Nephron progenitor cell (in vitro differentiated cells): Measurements from ENCODE around the gene SCCPDH.

Experiments
- DNase-seq: peaks from one replicate; pipeline ENCODE4 v3.0.0; 2021
- H3K27ac Mint-ChIP-seq: 2 replicates; pipeline ENCODE4 v1.8.0; 2021; ENCODE audit warnings: mild to moderate bottlenecking, moderate library complexity, mixed read lengths
- H3K27me3 Mint-ChIP-seq: 2 replicates; pipeline ENCODE4 v1.8.0; 2021; ENCODE audit warnings: mild to moderate bottlenecking, low read depth, mixed read lengths; ENCODE audit not compliant: poor library complexity
- H3K36me3 Mint-ChIP-seq: 2 replicates; pipeline ENCODE4 v1.8.0; 2021; ENCODE audit warnings: low read depth, mixed read lengths
- H3K4me1 Mint-ChIP-seq: 2 replicates; pipeline ENCODE4 v1.8.0; 2021; ENCODE audit warnings: mixed read lengths
- H3K4me3 Mint-ChIP-seq: 2 replicates; pipeline ENCODE4 v1.8.0; 2021; ENCODE audit warnings: mild to moderate bottlenecking, moderate library complexity, mixed read lengths
- H3K9me3 Mint-ChIP-seq: 2 replicates; pipeline ENCODE4 v1.8.0; 2021; ENCODE audit warnings: mild to moderate bottlenecking, moderate library complexity, mixed read lengths
- CTCF ChIP-seq: fragments of 200-600 bp; sonication (generic); IDR thresholded peaks from 2 replicates; pipeline ENCODE4 v1.5.0; 2021; ENCODE audit warnings: antibody characterized with exemption

The SCCPDH gene

GRCh38 chr1:246780264-246780663 lies 56.1 kb downstream of the SCCPDH start:
- H3K4me3 Mint-ChIP-seq, result no peak overlapping the region
- H3K36me3 Mint-ChIP-seq, result peaks cover 69% of the 10 kb centered on the region
- no peak for DNase-seq
- H3K4me1 Mint-ChIP-seq, result peaks cover 53% of the 10 kb centered on the region
- no peaks in the 10 kb centered on the region for H3K9me3 Mint-ChIP-seq
- peaks cover 2% of the 10 kb centered on the region for H3K27me3 Mint-ChIP-seq
- no peak overlapping the region for H3K27ac Mint-ChIP-seq
- no peak for TF ChIP-seq CTCF

- TF ChIP-seq CTCF, result no peak
- H3K4me3 Mint-ChIP-seq, result no peak overlapping the region
- H3K27me3 Mint-ChIP-seq, result peaks cover 2% of the 10 kb centered on the region
- no peaks in the 10 kb centered on the region for H3K9me3 Mint-ChIP-seq
- H3K36me3 Mint-ChIP-seq, result peaks cover 61% of the 10 kb centered on the region
- peaks cover 44% of the 10 kb centered on the region for H3K4me1 Mint-ChIP-seq
- no peak for DNase-seq
- no peak overlapping the region for H3K27ac Mint-ChIP-seq
Measured at GRCh38 chr1:246781212-246781611, 57.0 kb downstream of the SCCPDH start.

DNA sequence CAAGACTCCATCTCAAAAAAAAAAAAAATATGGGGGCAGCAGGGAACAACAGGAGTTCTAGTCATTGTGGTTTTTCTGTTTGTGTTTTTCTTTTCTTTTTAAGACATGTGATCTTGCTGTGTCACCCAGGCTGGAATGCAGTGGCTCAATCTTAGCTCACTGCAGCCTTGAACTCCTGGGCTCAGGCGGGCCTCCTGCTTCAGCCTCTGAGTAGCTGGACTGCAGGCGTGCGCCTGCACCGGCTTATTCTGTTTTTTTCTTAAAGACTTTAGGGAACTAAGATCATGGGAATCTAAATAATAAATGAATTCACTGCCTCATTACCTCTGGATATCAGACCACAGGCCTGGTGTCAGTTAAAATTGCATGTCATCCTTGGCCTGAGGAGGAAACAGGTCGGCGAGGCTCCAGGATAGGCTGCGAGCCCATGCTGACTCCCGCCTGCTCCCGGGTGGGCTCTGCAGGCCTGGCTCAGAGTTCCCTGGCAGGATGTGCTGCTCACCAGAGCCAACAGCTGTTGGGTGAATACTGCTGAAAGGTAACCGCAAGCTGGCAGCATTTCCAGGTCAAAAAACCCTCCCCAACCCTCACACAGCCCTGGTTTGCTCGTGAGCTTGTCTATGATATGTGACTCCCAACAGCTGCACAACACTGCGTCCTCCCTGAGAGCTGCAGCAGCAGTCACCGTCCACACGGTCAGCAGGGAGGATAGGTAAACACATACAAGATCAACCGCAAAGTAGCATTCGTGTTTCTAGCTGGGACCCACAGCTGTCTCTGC lies 58.1 kb downstream of the SCCPDH start:
- DNase-seq, result no peak
- TF ChIP-seq CTCF, result no peak
- H3K36me3 Mint-ChIP-seq, result peaks cover 50% of the 10 kb centered on the region
- peaks cover 33% of the 10 kb centered on the region for H3K4me1 Mint-ChIP-seq
- no peaks in the 10 kb centered on the region for H3K9me3 Mint-ChIP-seq
- peaks cover 2% of the 10 kb centered on the region for H3K27me3 Mint-ChIP-seq
- no peak overlapping the region for H3K4me3 Mint-ChIP-seq
- peak overlapping the region; percentile 87 for H3K27ac Mint-ChIP-seq

GRCh38 chr1:246784621-246785493 lies 60.6 kb downstream of the SCCPDH start:
- no peak overlapping the region for H3K27ac Mint-ChIP-seq
- H3K9me3 Mint-ChIP-seq, result no peaks in the 10 kb centered on the region
- DNase-seq, result no peak
- no peak overlapping the region for H3K4me3 Mint-ChIP-seq
- peaks cover 40% of the 10 kb centered on the region for H3K4me1 Mint-ChIP-seq
- no peak for TF ChIP-seq CTCF
- peaks cover 29% of the 10 kb centered on the region for H3K36me3 Mint-ChIP-seq
- peaks cover 2% of the 10 kb centered on the region for H3K27me3 Mint-ChIP-seq

DNA sequence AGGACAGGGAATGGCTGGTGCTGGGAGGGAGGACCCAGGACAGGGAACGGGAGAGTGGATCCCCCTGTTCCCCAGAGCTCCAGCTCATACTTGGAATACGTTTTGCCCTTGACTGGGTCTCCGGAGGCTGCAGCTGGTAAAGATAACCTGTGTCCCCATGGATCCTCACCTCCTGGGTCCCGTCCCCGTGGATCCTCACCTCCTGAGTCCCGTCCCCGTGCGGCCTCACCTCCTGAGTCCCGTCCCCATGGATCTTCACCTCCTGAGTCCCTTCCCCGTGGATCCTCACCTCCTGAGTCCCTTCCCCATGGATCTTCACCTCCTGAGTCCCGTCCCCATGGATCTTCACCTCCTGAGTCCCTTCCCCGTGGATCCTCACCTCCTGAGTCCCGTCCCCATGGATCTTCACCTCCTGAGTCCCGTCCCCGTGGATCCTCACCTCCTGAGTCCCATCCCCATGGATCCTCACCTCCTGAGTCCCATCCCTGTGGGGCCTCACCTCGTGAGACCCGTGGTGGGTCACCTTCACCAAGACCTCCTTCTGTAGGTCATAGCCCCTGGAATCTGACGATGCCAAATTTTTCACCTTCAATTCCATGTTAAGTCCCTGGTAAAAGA lies 61.4 kb downstream of the SCCPDH start:
- no peak for TF ChIP-seq CTCF
- Mint-ChIP-seq H3K9me3 (no peaks in the 10 kb centered on the region), H3K4me3 (no peak overlapping the region), H3K4me1 (peaks cover 44% of the 10 kb centered on the region), H3K36me3 (peaks cover 22% of the 10 kb centered on the region), H3K27ac (peak overlapping the region; percentile 51), H3K27me3 (no peaks in the 10 kb centered on the region)
- DNase-seq, result no peak
